Medulla oblongata (tissue), 1 donor: ENCODE results near the gene ACSF2.

Source experiments
- DNase-seq: peaks from one replicate; pipeline ENCODE4 v3.0.0-alpha.2; 2015; ENCODE audit errors: extremely low spot score

ACSF2 gene

DNA sequence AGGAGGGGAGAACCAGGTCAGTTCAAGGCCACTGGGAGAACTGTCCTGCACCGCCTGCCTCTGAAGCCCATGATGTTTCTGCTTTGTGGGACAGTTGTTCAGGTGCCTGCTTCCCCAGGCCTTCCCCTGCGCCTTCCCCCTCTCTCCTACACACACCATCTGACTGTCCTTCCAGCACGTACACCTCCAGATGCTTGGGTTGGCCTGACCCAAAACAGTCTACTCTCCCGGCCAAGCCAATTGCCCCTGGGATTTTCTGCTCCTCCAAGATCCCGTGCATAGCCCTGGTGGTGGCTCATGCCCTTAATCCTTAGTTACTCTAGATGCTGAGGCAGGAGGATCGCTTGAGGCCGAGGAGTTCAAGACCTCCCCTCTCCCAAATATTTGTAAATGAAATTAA is 52.0 kb downstream of the ACSF2 start:
- no peak for DNase-seq

DNA sequence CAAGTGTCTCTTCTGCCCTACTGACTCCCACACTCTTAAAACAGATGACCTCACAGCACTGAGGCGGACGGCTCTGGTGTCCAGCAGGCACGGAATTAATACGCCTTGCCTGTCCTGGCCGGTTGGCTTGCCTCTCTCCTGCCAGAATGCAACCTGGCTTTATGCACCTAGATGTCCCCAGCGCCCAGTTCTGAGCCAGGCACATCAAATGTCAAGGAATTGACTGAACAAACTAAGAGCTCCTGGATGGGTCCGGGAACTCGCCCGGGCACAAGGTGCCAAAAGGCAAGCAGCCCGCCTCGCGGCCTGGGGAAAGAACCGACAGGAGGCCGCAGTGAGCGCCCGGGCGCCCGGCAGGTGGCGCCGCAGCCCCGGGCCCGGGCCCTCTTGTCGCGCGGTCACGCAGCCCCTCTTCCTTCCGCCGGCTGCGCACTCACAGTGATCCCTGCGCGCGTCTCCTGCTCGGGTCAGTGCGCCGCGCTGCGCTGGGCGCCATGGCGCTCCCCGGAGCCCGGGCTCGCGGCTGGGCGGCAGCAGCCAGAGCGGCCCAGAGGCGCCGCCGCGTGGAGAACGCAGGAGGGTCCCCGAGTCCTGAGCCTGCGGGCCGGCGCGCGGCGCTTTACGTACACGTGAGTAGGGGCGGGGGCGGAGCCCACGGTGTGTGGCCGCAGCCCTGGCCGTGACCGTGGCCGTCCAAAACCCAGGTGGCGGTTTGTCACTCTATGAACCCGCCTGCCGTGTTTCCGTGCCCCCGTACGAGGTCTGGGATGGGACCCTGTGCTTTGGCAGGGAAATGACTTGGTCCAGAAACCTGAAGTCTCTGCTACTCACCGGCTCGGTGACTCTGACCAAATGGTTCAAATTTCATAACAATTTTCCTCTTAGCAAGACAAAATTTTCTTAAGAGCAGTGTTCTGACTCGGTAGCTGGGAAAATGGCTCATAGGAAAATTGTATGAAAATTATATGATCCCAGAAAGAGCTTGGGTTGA is 52.7 kb downstream of the ACSF2 start, which contains the start of gene RSAD1:
Gene RSAD1, plus strand, starts transcription at position 470 of the 991 bp plus-strand sequence. Its CDS starts 25 bp downstream, at position 495.
- DNase-seq: peak; percentile 85

DNA sequence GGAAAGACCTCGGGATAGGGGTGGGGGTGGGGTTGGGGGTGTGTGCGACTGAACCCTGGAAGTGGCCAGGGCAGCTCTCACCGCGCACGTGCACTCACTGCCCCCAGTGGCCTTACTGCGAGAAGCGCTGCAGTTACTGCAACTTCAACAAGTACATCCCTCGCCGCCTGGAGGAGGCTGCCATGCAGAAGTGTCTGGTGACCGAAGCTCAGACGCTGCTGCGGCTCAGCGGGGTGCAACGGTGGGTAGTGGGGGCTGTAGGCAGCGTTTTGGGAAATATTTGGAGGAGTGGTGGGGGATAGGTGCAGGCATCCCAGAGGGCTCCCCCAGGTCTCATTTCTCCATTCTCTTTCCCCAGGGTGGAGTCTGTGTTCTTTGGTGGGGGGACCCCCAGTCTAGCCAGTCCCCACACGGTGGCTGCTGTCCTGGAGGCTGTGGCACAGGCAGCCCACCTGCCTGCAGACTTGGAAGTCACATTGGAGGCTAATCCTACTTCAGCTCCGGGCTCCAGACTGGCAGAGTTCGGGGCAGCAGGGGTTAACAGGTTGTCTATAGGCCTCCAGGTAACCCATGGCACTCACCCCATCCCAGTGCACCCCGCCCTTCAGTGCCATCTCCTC is 53.6 kb downstream of the ACSF2 start:
- peak; percentile 60 for DNase-seq

GRCh38 chr17:50480142-50480764 is 54.2 kb downstream of the ACSF2 start:
- no peak for DNase-seq

DNA sequence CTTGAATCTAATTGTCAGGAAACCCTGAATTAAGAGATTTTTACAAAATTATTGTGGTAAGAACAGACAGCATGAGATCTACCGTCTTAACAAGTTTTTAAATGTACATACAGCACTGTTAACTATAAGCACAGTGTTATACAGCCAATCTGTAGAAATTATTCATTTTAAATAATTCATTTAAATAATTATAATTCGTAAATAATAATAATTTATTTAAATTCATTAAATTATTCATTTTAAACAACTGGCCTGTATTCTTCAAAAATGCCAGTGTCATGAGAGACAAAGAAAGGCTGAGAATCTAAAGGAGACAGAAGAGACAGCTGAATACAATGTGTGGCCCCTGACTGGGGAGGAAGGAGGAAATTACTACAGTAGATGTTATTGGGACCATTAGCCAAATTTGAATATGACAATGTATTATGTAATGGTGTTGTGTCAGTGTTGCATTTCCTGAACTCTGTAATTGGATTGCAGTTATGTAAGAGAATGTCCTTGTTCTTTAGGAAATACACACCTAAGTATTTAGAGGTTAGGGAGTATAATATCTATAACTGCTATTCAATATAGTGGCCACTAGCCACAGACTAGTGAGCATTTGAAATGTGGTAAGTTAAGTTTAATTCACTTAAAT is 55.0 kb downstream of the ACSF2 start:
- no peak for DNase-seq

DNA sequence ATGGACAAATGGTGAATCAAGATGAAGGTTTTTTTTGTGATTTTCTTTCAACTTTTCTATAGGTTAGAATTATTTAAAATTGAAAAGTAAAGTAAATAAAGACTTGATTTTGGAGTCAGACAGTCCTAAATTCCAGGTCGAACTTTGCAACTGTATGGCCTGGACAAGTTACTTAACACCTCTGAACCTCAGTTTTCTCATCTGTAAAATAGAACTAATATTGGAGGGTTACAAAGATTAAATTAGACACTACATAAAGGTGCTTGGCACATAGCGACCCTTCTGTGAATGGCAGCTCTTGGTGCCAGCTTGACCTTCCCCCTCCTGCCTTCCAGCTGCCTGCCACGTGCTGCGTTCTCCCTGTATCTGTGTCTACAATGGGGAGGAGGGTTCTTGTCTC is 55.6 kb downstream of the ACSF2 start:
- DNase-seq: no peak

DNA sequence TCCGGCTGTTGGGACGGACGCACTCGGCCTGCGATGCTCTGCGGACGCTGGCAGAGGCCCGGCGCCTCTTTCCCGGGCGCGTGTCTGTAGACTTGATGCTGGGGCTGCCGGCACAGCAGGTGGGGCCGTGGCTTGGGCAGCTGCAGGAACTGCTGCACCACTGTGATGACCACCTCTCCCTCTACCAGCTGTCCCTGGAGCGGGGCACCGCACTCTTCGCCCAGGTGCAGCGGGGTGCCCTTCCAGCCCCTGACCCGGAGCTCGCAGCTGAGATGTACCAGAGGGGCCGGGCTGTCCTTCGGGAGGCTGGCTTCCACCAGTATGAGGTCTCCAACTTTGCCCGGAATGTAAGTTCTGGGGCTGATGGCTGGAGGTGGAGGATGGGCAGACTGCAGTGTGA is 56.1 kb downstream of the ACSF2 start:
- no peak for DNase-seq

DNA sequence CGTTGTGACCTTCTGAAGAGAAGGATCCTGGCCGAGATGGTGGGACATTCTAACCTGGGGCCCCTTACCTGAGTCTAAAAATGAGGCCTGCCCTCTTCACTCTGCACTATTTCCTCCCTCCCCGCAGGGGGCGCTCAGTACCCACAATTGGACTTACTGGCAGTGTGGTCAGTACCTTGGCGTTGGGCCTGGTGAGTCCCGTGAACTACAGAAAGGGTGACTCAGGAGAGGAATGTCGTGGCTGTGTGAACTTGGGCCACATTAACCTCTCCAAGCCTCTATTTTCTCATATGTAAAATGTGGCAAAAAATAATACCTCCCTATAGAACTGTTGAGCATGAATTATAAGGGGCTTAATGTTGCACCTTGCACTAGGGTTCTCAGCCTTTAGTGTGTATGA is 56.5 kb downstream of the ACSF2 start:
- DNase-seq: peak; percentile 98

DNA sequence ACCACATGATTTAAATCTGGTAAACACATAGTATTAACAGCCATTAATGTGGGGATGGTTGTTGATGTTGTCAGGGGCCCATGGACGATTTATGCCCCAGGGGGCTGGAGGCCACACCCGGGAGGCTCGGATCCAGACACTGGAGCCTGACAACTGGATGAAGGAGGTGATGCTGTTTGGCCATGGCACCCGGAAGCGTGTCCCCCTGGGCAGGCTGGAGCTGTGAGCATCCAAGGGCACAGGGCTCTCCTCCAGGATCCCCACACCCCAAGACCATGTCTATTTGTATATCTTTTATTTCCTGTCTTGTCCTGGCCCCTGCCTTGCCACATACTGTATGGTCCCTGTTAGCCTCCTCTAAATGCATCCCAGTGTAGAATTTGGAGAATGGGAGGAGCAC is 57.2 kb downstream of the ACSF2 start:
- no peak for DNase-seq

DNA sequence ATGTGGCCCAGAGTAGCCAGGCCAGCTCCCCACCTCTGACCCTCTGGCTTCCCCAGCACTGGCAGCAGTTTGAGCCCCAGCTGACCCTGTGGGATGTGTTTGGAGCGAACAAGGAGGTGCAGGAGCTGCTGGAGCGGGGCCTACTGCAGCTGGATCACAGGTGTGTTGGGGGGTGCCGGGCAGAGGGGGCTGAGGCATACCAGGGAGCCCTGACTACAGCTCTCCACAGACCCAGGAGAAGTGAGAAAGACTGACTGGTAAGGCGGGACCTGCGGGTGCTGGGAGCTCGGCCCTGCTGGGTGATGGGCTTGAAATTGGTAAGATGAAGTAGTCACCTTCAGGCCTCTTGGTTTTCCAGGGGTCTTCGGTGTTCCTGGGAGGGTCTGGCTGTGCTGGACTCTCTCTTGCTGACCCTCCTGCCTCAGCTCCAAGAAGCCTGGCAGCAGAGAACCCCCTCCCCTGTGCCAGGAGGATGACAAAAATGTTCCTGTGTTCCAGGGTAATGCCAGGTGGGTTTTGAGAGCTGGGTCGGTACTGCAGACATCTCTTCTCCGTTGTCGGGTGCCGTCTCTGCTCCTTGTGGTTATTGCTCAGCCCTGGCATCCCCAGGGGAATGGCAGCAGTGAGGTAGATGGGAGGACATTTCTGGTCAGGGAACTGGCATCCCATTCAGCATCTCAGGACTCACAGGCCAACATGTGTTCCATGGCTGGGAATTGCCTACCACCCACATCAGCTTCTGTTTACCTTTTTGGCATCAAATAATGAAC is 58.6 kb downstream of the ACSF2 start:
- DNase-seq: no peak

DNA sequence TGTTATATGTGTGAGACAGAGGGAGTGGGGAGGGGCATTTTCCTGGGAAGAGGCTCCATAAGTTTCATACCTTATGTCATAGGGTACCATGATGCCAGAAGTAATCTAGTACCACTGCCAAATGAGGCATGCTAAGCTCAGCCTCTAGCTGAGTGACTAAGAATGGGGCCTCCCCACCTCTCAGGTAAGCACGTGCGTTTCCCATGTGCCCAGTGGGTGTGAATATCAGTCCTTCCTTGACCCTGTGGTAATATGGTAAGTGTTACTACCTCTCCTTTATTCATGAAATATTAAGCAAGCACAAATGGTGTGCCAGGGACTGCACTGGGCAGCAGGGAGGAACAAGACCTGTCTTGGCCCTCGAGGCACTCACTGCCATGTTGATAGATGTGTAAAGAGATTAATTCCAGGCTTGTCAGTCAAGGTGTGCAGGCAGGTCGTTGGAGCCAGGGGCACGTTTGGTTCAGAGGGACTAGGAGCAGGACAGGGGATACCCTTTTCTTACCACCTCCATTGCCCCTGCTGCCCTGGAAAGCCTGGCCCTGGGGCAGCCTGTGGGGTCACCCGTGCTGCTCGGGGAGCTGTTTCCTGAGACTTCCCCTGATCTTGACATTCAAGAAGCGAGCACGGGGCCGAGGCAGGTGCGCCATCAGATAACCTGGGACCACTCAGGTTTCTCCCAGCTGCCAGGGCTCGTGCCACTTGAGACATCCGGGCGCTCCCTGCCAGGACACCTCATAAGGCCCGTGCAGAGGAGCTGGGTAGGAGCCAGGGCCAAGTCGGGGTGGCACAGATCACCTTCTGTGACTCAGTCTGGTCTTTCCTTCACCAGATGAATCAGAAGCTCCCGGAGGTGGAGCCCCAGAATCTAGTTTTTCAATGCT is 61.4 kb downstream of the ACSF2 start:
- DNase-seq: no peak

DNA sequence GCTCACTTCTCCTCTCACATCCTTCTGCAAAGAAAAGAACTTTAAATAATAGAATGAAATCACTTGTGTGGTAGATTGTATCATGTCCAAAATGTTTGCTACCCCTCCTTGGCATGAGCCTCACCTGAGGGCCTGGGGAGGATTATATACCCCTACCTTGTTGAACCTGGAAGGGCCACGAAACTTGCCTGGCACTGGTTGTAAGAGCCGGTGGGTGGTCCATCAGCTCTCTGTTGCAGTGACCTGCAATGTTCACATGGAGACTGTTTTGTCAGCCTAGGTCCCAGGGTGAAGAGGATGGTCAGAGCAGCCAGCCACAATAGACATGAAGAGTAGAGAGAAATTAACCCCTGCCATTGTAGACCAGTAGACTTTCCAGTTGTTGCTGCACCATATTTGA is 62.9 kb downstream of the ACSF2 start:
- DNase-seq: no peak

GRCh38 chr17:50491505-50491904 is 65.5 kb downstream of the ACSF2 start:
- DNase-seq: no peak

DNA sequence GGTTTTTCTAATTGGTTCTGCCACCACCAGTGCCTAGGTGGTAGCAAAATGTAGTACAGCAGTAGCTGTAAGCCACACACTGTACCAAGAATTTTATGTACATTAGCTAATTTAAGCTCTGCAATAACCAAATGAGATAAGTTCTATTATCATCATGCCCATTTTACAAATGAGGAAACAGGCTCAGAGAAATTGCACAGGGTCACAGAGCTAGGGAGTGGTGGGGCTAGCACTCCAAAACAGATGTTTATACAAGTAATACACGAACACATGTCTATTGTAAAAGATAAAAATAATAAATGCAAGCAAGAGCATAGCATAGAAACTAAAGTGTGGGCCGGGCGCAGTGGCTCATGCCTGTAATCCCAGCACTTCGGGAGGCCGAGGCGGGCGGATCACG is 66.2 kb downstream of the ACSF2 start:
- DNase-seq: no peak

GRCh38 chr17:50493744-50494143 is 67.7 kb downstream of the ACSF2 start:
- DNase-seq: no peak

GRCh38 chr17:50495217-50495823 is 69.3 kb downstream of the ACSF2 start:
- DNase-seq: no peak

GRCh38 chr17:50495918-50496317 is 69.9 kb downstream of the ACSF2 start:
- no peak for DNase-seq

- no peak for DNase-seq
These were observed 72.2 kb downstream of the ACSF2 start for GRCh38 chr17:50498021-50498874.

DNA sequence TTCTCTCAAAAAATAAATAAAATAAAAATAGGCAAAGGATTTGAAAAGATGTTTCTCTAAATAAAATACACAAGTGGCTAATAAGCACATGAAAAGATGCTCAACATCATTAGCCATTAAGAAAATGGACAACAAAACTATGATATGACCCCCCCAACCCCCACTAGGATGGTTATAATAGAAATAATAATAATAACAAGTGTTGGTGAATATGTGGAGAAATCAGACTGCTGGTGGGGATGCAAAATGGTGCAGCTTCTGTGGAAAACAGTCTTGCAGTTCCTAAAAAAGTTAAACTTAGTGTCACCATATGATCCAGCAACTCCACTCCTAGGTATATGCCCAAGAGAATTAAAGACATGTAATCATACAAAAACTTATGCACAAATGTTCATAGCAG is 73.3 kb downstream of the ACSF2 start:
- DNase-seq: no peak
